ENCODE results near the gene ZDHHC11B. TPM values are rescaled to one million over a fixed set of nuclear protein-coding genes. Genes with fewer than 3 reads are reported as not detected.
"Not testable (repeated sequence)": the region's sequence is repeated elsewhere in the genome, so short reads cannot be mapped to it uniquely, and the experiment has no call there.

ZDHHC11B gene
- total and polyA plus RNA-seq, 7 experiments from 2014 or later = 0.13 to 5.5 (median 1.2) TPM; not detected in 2

DNA sequence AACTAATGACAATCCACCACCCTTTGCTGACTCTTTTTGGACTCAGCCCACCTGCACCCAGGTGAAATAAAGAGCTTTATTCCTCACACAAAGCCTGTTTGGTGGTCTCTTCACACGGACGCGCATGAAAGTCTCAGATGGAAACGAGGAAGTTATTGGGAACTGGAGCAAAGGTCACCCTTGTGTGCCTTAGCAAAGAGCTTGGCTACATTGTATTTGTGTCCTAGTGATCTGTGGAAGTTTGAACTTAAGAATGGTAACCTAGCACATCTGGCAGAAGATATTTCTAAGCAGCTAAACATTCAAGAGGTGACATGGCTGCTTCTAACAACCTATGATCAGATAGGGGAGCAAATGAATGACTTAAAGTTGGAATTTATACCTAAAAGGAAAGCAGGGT is 76.2 kb downstream of the ZDHHC11B start:
- DNase-seq; ATAC-seq; H3K27ac ChIP-seq (ENCODE audit: low read depth, low read length); intact Hi-C loops (cut with micrococcal nuclease); H3K4me3 Mint-ChIP-seq; CTCF ChIA-PET; POLR2A ChIA-PET; H3K36me3 Mint-ChIP-seq; H3K27me3 ChIP-seq (ENCODE audit: control insufficient read depth in 2 of 2, insufficient read depth in 2 of 2, low read length in 2 of 2); H3K4me1 Mint-ChIP-seq; H3K9me3 ChIP-seq (ENCODE audit: control insufficient read depth in 2 of 3, low read length in 3 of 3); H3K4me1 ChIP-seq (ENCODE audit: control insufficient read depth in 2 of 2, insufficient read depth in 2 of 2, low read length in 2 of 2); H3K27ac Mint-ChIP-seq; H3K36me3 ChIP-seq (ENCODE audit: control insufficient read depth in 2 of 3, insufficient read depth in 3 of 3, low read length in 3 of 3); H3K4me3 ChIP-seq (ENCODE audit: low read length): not testable (repeated sequence)
- Mint-ChIP-seq H3K9me3 (peaks cover 0 to 12% (median 0%) of the 10 kb centered on the region in 11 donors), H3K27me3 (peaks cover 0 to 12% (median 7%) of the 10 kb centered on the region in 5 donors)

- not testable (repeated sequence) for H3K4me1 Mint-ChIP-seq, DNase-seq
These were observed 78.4 kb downstream of the ZDHHC11B start for GRCh38 chr5:706127-706526.

GRCh38 chr5:696753-697702 is 87.5 kb downstream of the ZDHHC11B start:
- H3K27me3 ChIP-seq (ENCODE audit: control insufficient read depth in 2 of 2, insufficient read depth in 2 of 2, low read length in 2 of 2); ATAC-seq; H3K4me3 ChIP-seq (ENCODE audit: low read length); H3K4me1 Mint-ChIP-seq; POLR2A ChIA-PET; H3K27ac Mint-ChIP-seq; H3K9me3 Mint-ChIP-seq; H3K9me3 ChIP-seq (ENCODE audit: control insufficient read depth in 2 of 3, low read length in 3 of 3); H3K27ac ChIP-seq (ENCODE audit: low read depth, low read length); H3K36me3 Mint-ChIP-seq; DNase-seq; H3K36me3 ChIP-seq (ENCODE audit: control insufficient read depth in 2 of 3, insufficient read depth in 3 of 3, low read length in 3 of 3); intact Hi-C loops (cut with micrococcal nuclease); CTCF ChIA-PET; H3K4me1 ChIP-seq (ENCODE audit: control insufficient read depth in 2 of 2, insufficient read depth in 2 of 2, low read length in 2 of 2): not testable (repeated sequence)
- H3K27me3 Mint-ChIP-seq = peaks cover 0 to 45% (median 4%) of the 10 kb centered on the region in 5 donors
- H3K4me3 Mint-ChIP-seq = peak overlapping the region in 2 of 10 donors; percentile 10 to 23

More at GRCh38 chr5:706127-706526, 78.4 kb downstream of the ZDHHC11B start:
- H3K36me3 Mint-ChIP-seq; intact Hi-C loops (cut with micrococcal nuclease); H3K36me3 ChIP-seq (ENCODE audit: control insufficient read depth in 2 of 3, insufficient read depth in 3 of 3, low read length in 3 of 3); H3K4me1 ChIP-seq (ENCODE audit: control insufficient read depth in 2 of 2, insufficient read depth in 2 of 2, low read length in 2 of 2); POLR2A ChIA-PET; H3K9me3 ChIP-seq (ENCODE audit: control insufficient read depth in 2 of 3, low read length in 3 of 3); H3K27ac Mint-ChIP-seq; H3K4me3 ChIP-seq (ENCODE audit: low read length); H3K27me3 ChIP-seq (ENCODE audit: control insufficient read depth in 2 of 2, insufficient read depth in 2 of 2, low read length in 2 of 2); H3K4me3 Mint-ChIP-seq; CTCF ChIA-PET; ATAC-seq; H3K9me3 Mint-ChIP-seq; H3K27ac ChIP-seq (ENCODE audit: low read depth, low read length): not testable (repeated sequence)
- peaks cover under 1 to 11% (median 7%) of the 10 kb centered on the region in 5 donors for H3K27me3 Mint-ChIP-seq

- H3K27ac Mint-ChIP-seq; ATAC-seq; H3K4me3 ChIP-seq (ENCODE audit: low read length); H3K9me3 Mint-ChIP-seq; POLR2A ChIA-PET; H3K4me3 Mint-ChIP-seq; intact Hi-C loops (cut with micrococcal nuclease); H3K4me1 Mint-ChIP-seq; H3K36me3 Mint-ChIP-seq; H3K36me3 ChIP-seq (ENCODE audit: control insufficient read depth in 2 of 3, insufficient read depth in 3 of 3, low read length in 3 of 3); H3K4me1 ChIP-seq (ENCODE audit: control insufficient read depth in 2 of 2, insufficient read depth in 2 of 2, low read length in 2 of 2); CTCF ChIA-PET; H3K9me3 ChIP-seq (ENCODE audit: control insufficient read depth in 2 of 3, low read length in 3 of 3); DNase-seq; H3K27ac ChIP-seq (ENCODE audit: low read depth, low read length); H3K27me3 ChIP-seq (ENCODE audit: control insufficient read depth in 2 of 2, insufficient read depth in 2 of 2, low read length in 2 of 2): not testable (repeated sequence)
- H3K27me3 Mint-ChIP-seq = peaks cover 0 to 43% (median 4%) of the 10 kb centered on the region in 5 donors
These were observed 88.3 kb downstream of the ZDHHC11B start for GRCh38 chr5:696191-696590.

- H3K4me3 Mint-ChIP-seq; intact Hi-C loops (cut with micrococcal nuclease); H3K9me3 ChIP-seq (ENCODE audit: control insufficient read depth in 2 of 3, low read length in 3 of 3); CTCF ChIA-PET; DNase-seq; H3K27ac ChIP-seq (ENCODE audit: low read depth, low read length); H3K4me1 Mint-ChIP-seq; H3K4me3 ChIP-seq (ENCODE audit: low read length); H3K36me3 ChIP-seq (ENCODE audit: control insufficient read depth in 2 of 3, insufficient read depth in 3 of 3, low read length in 3 of 3); ATAC-seq; H3K36me3 Mint-ChIP-seq; H3K9me3 Mint-ChIP-seq; POLR2A ChIA-PET; H3K4me1 ChIP-seq (ENCODE audit: control insufficient read depth in 2 of 2, insufficient read depth in 2 of 2, low read length in 2 of 2); H3K27me3 ChIP-seq (ENCODE audit: control insufficient read depth in 2 of 2, insufficient read depth in 2 of 2, low read length in 2 of 2); H3K27ac Mint-ChIP-seq: not testable (repeated sequence)
- peaks cover 0 to 40% (median 4%) of the 10 kb centered on the region in 5 donors for H3K27me3 Mint-ChIP-seq
These were observed 89.1 kb downstream of the ZDHHC11B start for GRCh38 chr5:695475-695874.

DNA sequence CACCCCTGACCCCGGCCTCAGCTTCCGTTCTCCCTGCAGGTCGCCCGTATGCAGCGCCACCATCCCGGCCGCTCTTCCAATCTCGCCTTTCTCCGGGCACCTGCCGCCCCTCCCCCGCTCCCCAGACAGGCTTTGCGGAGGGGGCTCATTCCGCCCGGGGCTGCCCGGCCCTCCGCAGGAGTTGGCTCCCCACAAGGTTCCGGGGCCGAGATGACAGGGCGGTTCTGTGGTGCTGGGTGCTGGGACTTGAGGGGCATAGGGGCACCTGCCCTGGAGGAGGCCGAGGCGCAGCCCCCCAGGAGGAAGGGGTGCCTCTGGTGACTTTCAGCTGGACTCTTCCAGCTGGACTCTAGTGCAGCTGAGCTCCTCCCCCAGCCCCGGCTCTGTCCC is 90.5 kb downstream of the ZDHHC11B start:
- ATAC-seq; H3K27ac ChIP-seq (ENCODE audit: low read depth, low read length); POLR2A ChIA-PET; H3K4me1 ChIP-seq (ENCODE audit: control insufficient read depth in 2 of 2, insufficient read depth in 2 of 2, low read length in 2 of 2); H3K4me1 Mint-ChIP-seq; H3K36me3 Mint-ChIP-seq; H3K4me3 ChIP-seq (ENCODE audit: low read length); H3K9me3 Mint-ChIP-seq; CTCF ChIA-PET; H3K27ac Mint-ChIP-seq; H3K27me3 ChIP-seq (ENCODE audit: control insufficient read depth in 2 of 2, insufficient read depth in 2 of 2, low read length in 2 of 2); H3K9me3 ChIP-seq (ENCODE audit: control insufficient read depth in 2 of 3, low read length in 3 of 3); H3K36me3 ChIP-seq (ENCODE audit: control insufficient read depth in 2 of 3, insufficient read depth in 3 of 3, low read length in 3 of 3); DNase-seq: not testable (repeated sequence)
- peak overlapping the region in 5 of 10 donors; percentile 21 to 67 (median 58) for H3K4me3 Mint-ChIP-seq
- intact Hi-C loops (cut with micrococcal nuclease) = loop anchor here in 1 of 2 donors (5.0 kb wide), 1 partner anchor 198 kb away; the partner anchor contains the start of genes BRD9 and TRIP13
- H3K27me3 Mint-ChIP-seq = peaks cover 0 to 32% (median 4%) of the 10 kb centered on the region in 5 donors

All from naive thymus-derived CD4-positive, alpha-beta T cell (primary cell).